A673 (cell line): ENCODE measurements around the gene BABAM2. TPM values are rescaled to one million over a fixed set of nuclear protein-coding genes. Genes with fewer than 3 reads are reported as not detected.

Source experiments
- BruUV-seq: library from RNA; stranded (reverse); fragments of 400-500 nt; replicated peaks from 2 replicates; lab custom pipeline; 2021; lab: Mats Ljungman, UMichigan
- CTCF ChIA-PET: fragments of 300-600 bp; sonication (Branson Sonifier 250); formaldehyde crosslinking; loops from one replicate; lab custom pipeline; 2022; ENCODE audit warnings: antibody characterized with exemption; lab: Charles Lee
- POLR2A ChIA-PET: fragments of 300-600 bp; sonication (Branson Sonifier 250); formaldehyde crosslinking; loops from one replicate; lab custom pipeline; 2022; ENCODE audit warnings: antibody characterized with exemption; ENCODE audit not compliant: low non-redundant PET; lab: Charles Lee
- DNase-seq: peaks from one replicate; pipeline ENCODE4 v3.0.0-alpha.2; 2015; ENCODE audit warnings: low spot score
- H3K27ac ChIP-seq: fragments of 200-600 bp; sonication (generic); 2 replicates; pipeline ENCODE4 v1.5.1; 2016; ENCODE audit warnings: mixed run types, low read depth, mild to moderate bottlenecking, mixed read lengths, antibody characterized with exemption, low read length; ENCODE audit not compliant: poor library complexity, severe bottlenecking
- H3K27me3 ChIP-seq: fragments of 200-600 bp; sonication (generic); replicated peaks from 2 replicates; pipeline ENCODE4 v1.6.1; 2017; ENCODE audit warnings: mixed run types, low read depth, mild to moderate bottlenecking, mixed read lengths, antibody characterized with exemption, low read length; ENCODE audit not compliant: insufficient read depth, poor library complexity
- H3K36me3 ChIP-seq: fragments of 200-600 bp; sonication (generic); 2 replicates; pipeline ENCODE4 v1.6.1; 2016; ENCODE audit warnings: mixed run types, mild to moderate bottlenecking, mixed read lengths, antibody characterized with exemption, low read length; ENCODE audit not compliant: insufficient read depth, poor library complexity, severe bottlenecking
- H3K4me1 ChIP-seq: fragments of 200-600 bp; sonication (generic); 2 replicates; pipeline ENCODE4 v1.6.1; 2017; ENCODE audit warnings: mixed run types, mild to moderate bottlenecking, mixed read lengths, antibody characterized with exemption, low read length; ENCODE audit not compliant: insufficient read depth, poor library complexity, severe bottlenecking
- H3K4me3 ChIP-seq: fragments of 200-600 bp; sonication (generic); 2 replicates; pipeline ENCODE4 v1.5.1; 2016; ENCODE audit warnings: low read depth, mixed run types, mild to moderate bottlenecking, mixed read lengths, low read length; ENCODE audit not compliant: poor library complexity, severe bottlenecking
- H3K9me3 ChIP-seq: fragments of 200-600 bp; sonication (generic); 2 replicates; pipeline ENCODE4 v1.6.1; 2016; ENCODE audit warnings: mixed run types, low read depth, mild to moderate bottlenecking, mixed read lengths, antibody characterized with exemption, low read length; ENCODE audit not compliant: poor library complexity, severe bottlenecking
- CTCF ChIP-seq: fragments of 300-800, 200-600 bp; sonication (generic); conservative IDR thresholded peaks from 2 replicates; pipeline ENCODE4 v1.5.1; 2017; ENCODE audit warnings: low read depth, mild to moderate bottlenecking, antibody characterized with exemption, low read length, moderate library complexity, mixed read lengths
- EZH2 ChIP-seq: fragments of 200-600 bp; sonication (generic); IDR thresholded peaks from 2 replicates; pipeline ENCODE4 v1.6.1; 2017; ENCODE audit warnings: borderline replicate concordance, low read depth, mild to moderate bottlenecking, mixed read lengths, antibody characterized with exemption, low read length; ENCODE audit not compliant: poor library complexity, severe bottlenecking
- intact Hi-C: fragments of 100-400 bp; cut with micrococcal nuclease; formaldehyde crosslinking; loops from one replicate; pipeline ENCODE4 v1.10.0; 2022; ENCODE audit not compliant: unreplicated experiment
- total RNA-seq: library from RNA; stranded (reverse); gene quantifications from 2 replicates; pipeline ENCODE4 v1.2.3, GENCODE V29; 2021

The BABAM2 gene
- total RNA-seq, 1 experiment from 2014 or later = 21.8 TPM

GRCh38 chr2:28316546-28317335 is 426.2 kb downstream of the BABAM2 start:
- Histone ChIP-seq H3K9me3 (no peaks in the 10 kb centered on the region), H3K4me3 (no peak overlapping the region), H3K27me3 (no peaks in the 10 kb centered on the region), H3K27ac (no peak overlapping the region), H3K4me1 (no peaks in the 10 kb centered on the region), H3K36me3 (no peaks in the 10 kb centered on the region)
- no peak for DNase-seq
- TF ChIP-seq CTCF = no peak
- no peak for TF ChIP-seq EZH2
- no TSS peak for BruUV-seq
- ChIA-PET POLR2A (no interaction called here), CTCF (no interaction called here)
- intact Hi-C loops = no loop called here

GRCh38 chr2:28317390-28317789 is 426.9 kb downstream of the BABAM2 start:
- no peaks in the 10 kb centered on the region for H3K4me1 ChIP-seq
- no peak for DNase-seq
- CTCF ChIA-PET = no interaction called here
- no peak overlapping the region for H3K27ac ChIP-seq
- BruUV-seq = no TSS peak
- H3K9me3 ChIP-seq = no peaks in the 10 kb centered on the region
- intact Hi-C loops = no loop called here
- no peak for TF ChIP-seq EZH2
- TF ChIP-seq CTCF = no peak
- POLR2A ChIA-PET = no interaction called here
- H3K36me3 ChIP-seq = no peaks in the 10 kb centered on the region
- H3K27me3 ChIP-seq = no peaks in the 10 kb centered on the region
- H3K4me3 ChIP-seq = no peak overlapping the region

GRCh38 chr2:28318023-28318422 is 427.5 kb downstream of the BABAM2 start:
- Histone ChIP-seq H3K27ac (no peak overlapping the region), H3K4me3 (no peak overlapping the region), H3K4me1 (no peaks in the 10 kb centered on the region), H3K36me3 (no peaks in the 10 kb centered on the region), H3K9me3 (no peaks in the 10 kb centered on the region), H3K27me3 (no peaks in the 10 kb centered on the region)
- intact Hi-C loops = no loop called here
- TF ChIP-seq EZH2 (no peak), CTCF (no peak)
- no peak for DNase-seq
- CTCF ChIA-PET = no interaction called here
- no TSS peak for BruUV-seq
- POLR2A ChIA-PET = no interaction called here
